OCI-LY7 (cell line): Measurements from ENCODE around the gene TMPRSS3. TPM values are rescaled to one million over a fixed set of nuclear protein-coding genes. Genes with fewer than 3 reads are reported as not detected.

Experiments used
- BruUV-seq: library from RNA; stranded (reverse); fragments of 400-500 nt; replicated peaks from 2 replicates; lab custom pipeline; 2021; lab: Mats Ljungman, UMichigan
- CTCF ChIA-PET: fragments of 300-600 bp; sonication (Branson Sonifier 250); formaldehyde crosslinking; loops from one replicate; lab custom pipeline; 2022; ENCODE audit warnings: antibody characterized with exemption; ENCODE audit not compliant: unreplicated experiment; lab: Charles Lee
- POLR2A ChIA-PET: fragments of 300-600 bp; sonication (Branson Sonifier 250); formaldehyde crosslinking; loops from one replicate; lab custom pipeline; 2022; ENCODE audit warnings: antibody characterized with exemption; lab: Charles Lee
- DNase-seq: peaks from one replicate; pipeline ENCODE4 v3.0.0-alpha.2; 2015; ENCODE audit warnings: low spot score
- H2AFZ ChIP-seq: fragments of 200-600 bp; sonication (generic), shearing (Covaris generic); 2 replicates; pipeline ENCODE4 v1.6.1; 2014; ENCODE audit warnings: mild to moderate bottlenecking, antibody characterized with exemption, low read length, moderate library complexity
- H3K27ac ChIP-seq: fragments of 200-600 bp; sonication (generic); 2 replicates; pipeline ENCODE4 v1.5.1; 2014; ENCODE audit warnings: mixed run types, low read depth, mild to moderate bottlenecking, moderate library complexity, low read length, inconsistent platforms; ENCODE audit not compliant: poor library complexity, severe bottlenecking
- H3K36me3 ChIP-seq: fragments of 200-600 bp; sonication (generic); 2 replicates; pipeline ENCODE4 v1.6.1; 2014; ENCODE audit warnings: mild to moderate bottlenecking, antibody characterized with exemption, low read length, moderate library complexity, mixed read lengths; ENCODE audit not compliant: insufficient read depth
- H3K4me1 ChIP-seq: fragments of 200-600 bp; sonication (generic); 2 replicates; pipeline ENCODE4 v1.5.1; 2014; ENCODE audit warnings: mild to moderate bottlenecking, low read length; ENCODE audit not compliant: insufficient read depth, poor library complexity, severe bottlenecking
- H3K4me2 ChIP-seq: fragments of 200-600 bp; sonication (generic); 2 replicates; pipeline ENCODE4 v1.6.1; 2014; ENCODE audit warnings: mild to moderate bottlenecking, low read length
- H3K4me3 ChIP-seq: fragments of 200-600 bp; sonication (generic); 2 replicates; pipeline ENCODE4 v1.5.1; 2014; ENCODE audit warnings: mild to moderate bottlenecking, low read depth, low read length; ENCODE audit not compliant: poor library complexity, severe bottlenecking
- H3K79me2 ChIP-seq: fragments of 200-600 bp; sonication (generic); 2 replicates; pipeline ENCODE4 v1.6.1; 2016; ENCODE audit warnings: low read depth, mild to moderate bottlenecking, low read length, moderate library complexity, mixed read lengths; ENCODE audit not compliant: insufficient read depth
- H3K9me2 ChIP-seq: fragments of 200-600 bp; sonication (generic); 2 replicates; pipeline ENCODE4 v1.6.1; 2016; ENCODE audit warnings: mild to moderate bottlenecking, low read length, mixed read lengths; ENCODE audit not compliant: insufficient read depth
- H3K9me3 ChIP-seq: fragments of 200-600 bp; sonication (generic); 2 replicates; pipeline ENCODE4 v1.6.1; 2014; ENCODE audit warnings: mild to moderate bottlenecking, mixed run types, low read length, mixed read lengths
- H4K20me1 ChIP-seq: fragments of 200-600 bp; sonication (generic); 2 replicates; pipeline ENCODE4 v1.6.1; 2014; ENCODE audit warnings: mild to moderate bottlenecking, antibody characterized with exemption, low read length, moderate library complexity, mixed read lengths; ENCODE audit not compliant: insufficient read depth
- CTCF ChIP-seq: fragments of 200-600 bp; sonication (generic); conservative IDR thresholded peaks from 2 replicates; pipeline ENCODE4 v1.5.1; 2014; ENCODE audit warnings: mild to moderate bottlenecking, antibody characterized with exemption, low read length, moderate library complexity, mixed read lengths
- EZH2phosphoT487 ChIP-seq: fragments of 200-600 bp; sonication (generic); IDR thresholded peaks from 2 replicates; pipeline ENCODE4 v1.6.1; 2018; ENCODE audit warnings: low read depth, borderline replicate concordance, mild to moderate bottlenecking, mixed run types, antibody characterized with exemption, low read length, moderate library complexity, mixed read lengths
- intact Hi-C: fragments of 100-400 bp; cut with micrococcal nuclease; formaldehyde crosslinking; loops from one replicate; pipeline ENCODE4 v1.10.0; 2022; ENCODE audit not compliant: unreplicated experiment
- total RNA-seq, 2 experiments: library from RNA; depleted of rRNA in 1 of 2; stranded (reverse); fragments of >200 nt in 1 of 2; shearing (Covaris generic) in 1 of 2; gene quantifications; 2 replicates each; pipeline ENCODE4 v1.2.3, GENCODE V29; 2014 to 2022

The TMPRSS3 gene
- total RNA-seq, 2 experiments from 2014 or later: not detected

GRCh38 chr21:42397746-42398394 is 2.0 kb upstream of the TMPRSS3 start:
- no peaks in the 10 kb centered on the region for H3K36me3 ChIP-seq
- CTCF ChIA-PET: interaction anchor here (0.6 kb wide), 1 partner anchor 411 kb away, joined by 3 read pairs; no protein-coding TSS in a partner anchor
- H3K27ac ChIP-seq: no peak overlapping the region
- no peak overlapping the region for H3K4me2 ChIP-seq
- no peaks in the 10 kb centered on the region for H4K20me1 ChIP-seq
- H3K4me1 ChIP-seq: peaks cover 8% of the 10 kb centered on the region
- no peaks in the 10 kb centered on the region for H3K9me2 ChIP-seq
- DNase-seq: no peak
- H3K79me2 ChIP-seq: no peaks in the 10 kb centered on the region
- intact Hi-C loops: no loop called here
- no peak overlapping the region for H3K4me3 ChIP-seq
- no peak overlapping the region for H2AFZ ChIP-seq
- TF ChIP-seq CTCF: no peak
- no peak for TF ChIP-seq EZH2phosphoT487
- no TSS peak for BruUV-seq
- POLR2A ChIA-PET: no interaction called here
- H3K9me3 ChIP-seq: peaks cover 9% of the 10 kb centered on the region; the same call in 1 of the 2 replicates

- H4K20me1 ChIP-seq: no peaks in the 10 kb centered on the region
- no peak overlapping the region for H3K4me2 ChIP-seq
- H3K9me2 ChIP-seq: no peaks in the 10 kb centered on the region
- ChIA-PET POLR2A (no interaction called here), CTCF (no interaction called here)
- H3K4me3 ChIP-seq: no peak overlapping the region
- H3K27ac ChIP-seq: no peak overlapping the region
- no TSS peak for BruUV-seq
- intact Hi-C loops: no loop called here
- peak; percentile 25 for DNase-seq
- peaks cover 8% of the 10 kb centered on the region for H3K4me1 ChIP-seq
- no peaks in the 10 kb centered on the region for H3K79me2 ChIP-seq
- no peak overlapping the region for H2AFZ ChIP-seq
- peaks cover 9% of the 10 kb centered on the region; the same call in 1 of the 2 replicates for H3K9me3 ChIP-seq
- TF ChIP-seq CTCF (no peak), EZH2phosphoT487 (no peak)
- no peaks in the 10 kb centered on the region for H3K36me3 ChIP-seq
Observed at GRCh38 chr21:42396799-42397745, 1.2 kb upstream of the TMPRSS3 start.
